K562 (cell line): ENCODE measurements around the gene N4BP3. TPM values are rescaled to one million over a fixed set of nuclear protein-coding genes. Genes with fewer than 3 reads are reported as not detected.

Experiments
- ASH1L ChIP-seq: fragments of 450-650 bp; IDR thresholded peaks from 2 replicates; pipeline ENCODE4 v1.6.1; 2018; ENCODE audit warnings: borderline replicate concordance, mild to moderate bottlenecking, low read depth; ENCODE audit not compliant: partially characterized antibody
- EGR1 ChIP-seq: fragments of 450-650 bp; conservative IDR thresholded peaks from 2 replicates; pipeline ENCODE4 v1.6.1; 2017; ENCODE audit warnings: mild to moderate bottlenecking
- HMGXB4 ChIP-seq: sonication (generic); formaldehyde crosslinking; IDR thresholded peaks from 2 replicates; pipeline ENCODE4 v1.8.1; 2023; ENCODE audit warnings: mild to moderate bottlenecking, missing genetic modification reagents
- KHSRP ChIP-seq: fragments of 450-650 bp; IDR thresholded peaks from 2 replicates; pipeline ENCODE4 v1.6.1; 2017
- KLF16 ChIP-seq: IDR thresholded peaks from 2 replicates; pipeline ENCODE4 v1.6.1; 2016; ENCODE audit warnings: antibody characterized with exemption
- NR2C1 ChIP-seq, 2 experiments: fragments of 450-650 bp; IDR thresholded peaks; 2 replicates each; pipeline ENCODE4 v1.6.1; 2017; ENCODE audit warnings: mild to moderate bottlenecking in 2 of 2, antibody characterized with exemption in 1 of 2, inconsistent platforms in 1 of 2, missing compliant biosample characterization in 1 of 2, missing genetic modification characterization in 1 of 2
- SIN3B ChIP-seq: fragments of 450-650 bp; IDR thresholded peaks from 2 replicates; pipeline ENCODE4 v1.6.1; 2017; ENCODE audit warnings: low read depth, mild to moderate bottlenecking, moderate library complexity
- SOX6 ChIP-seq: fragments of 450-650 bp; IDR thresholded peaks from 2 replicates; pipeline ENCODE4 v1.6.1; 2014; ENCODE audit warnings: mild to moderate bottlenecking
- TFAP4 ChIP-seq: sonication (generic); formaldehyde crosslinking; IDR thresholded peaks from 2 replicates; pipeline ENCODE4 v1.8.0; 2022; ENCODE audit warnings: missing genetic modification reagents, mild to moderate bottlenecking, moderate library complexity, borderline replicate concordance
- YBX1 ChIP-seq: fragments of 450-650 bp; IDR thresholded peaks from 2 replicates; pipeline ENCODE4 v1.7.1; 2016; ENCODE audit warnings: mild to moderate bottlenecking
- ZNF274 ChIP-seq: IDR thresholded peaks from 2 replicates; pipeline ENCODE4 v1.6.1; 2011; ENCODE audit warnings: low read depth, mild to moderate bottlenecking, low read length, moderate library complexity, borderline replicate concordance
- polyA plus RNA-seq, 8 experiments: library from polyadenylated mRNA; depleted of rRNA in 4 of 8; stranded (reverse) in 5 of 8; unstranded in 3 of 8; fragments of >200 nt; fragmentation: Nextera tagmentation in 2 of 8; fragmentation: Illumina TruSeq in 1 of 8; extraction: Ambion mirVana in 2 of 8; extraction: Trizol in 1 of 8; gene quantifications; 2 replicates each; pipeline versions ENCODE4 v1.2.1 to v1.2.3, GENCODE V29; 2011 to 2014; ENCODE audit warnings: inconsistent platforms in 1 of 8, missing spikeins in 1 of 8
- total RNA-seq, 7 experiments: library from RNA; depleted of rRNA in 6 of 7; stranded (reverse); fragments of >200 nt in 6 of 7; fragmentation: Illumina TruSeq in 2 of 7; extraction: Trizol in 2 of 7; gene quantifications; 2 replicates each; pipeline versions ENCODE4 v1.2.1 to v1.2.3, GENCODE V29; 2011 to 2021; ENCODE audit warnings: low replicate concordance in 1 of 7
- TF ChIP-seq, protein P1 (sequence below): sonication (generic); formaldehyde crosslinking; IDR thresholded peaks from 2 replicates; pipeline ENCODE4 v1.8.1; 2023; ENCODE audit warnings: mild to moderate bottlenecking, missing genetic modification reagents
- TF ChIP-seq, protein P2 (sequence below), 3 experiments: fragments of 200-800 bp in 1 of 3; fragments of 250-450 bp in 1 of 3; fragments of 450-650 bp in 1 of 3; sonication (Bioruptor Pico) in 1 of 3; sonication (Bioruptor generic) in 1 of 3; formaldehyde crosslinking in 1 of 3; IDR thresholded peaks; 2 replicates each; pipeline versions ENCODE4 v1.6.1 to v1.8.0; 2016 to 2022; ENCODE audit warnings: mild to moderate bottlenecking in 2 of 3, missing genetic modification characterization in 2 of 3, missing compliant biosample characterization in 1 of 3, moderate library complexity in 1 of 3
- TF ChIP-seq, protein P3 (sequence below), 2 experiments: fragments of 450-650 bp in 1 of 2; sonication (generic) in 1 of 2; formaldehyde crosslinking in 1 of 2; IDR thresholded peaks in 1 of 2; conservative IDR thresholded peaks in 1 of 2; 2 replicates each; pipeline versions ENCODE4 v1.6.1 to v1.8.1; 2016 to 2023; ENCODE audit warnings: mild to moderate bottlenecking in 2 of 2, moderate library complexity in 2 of 2, inconsistent platforms in 1 of 2, missing genetic modification reagents in 1 of 2

Gene N4BP3
- total and polyA plus RNA-seq, 9 of the 15 experiments (the other 6 are each of a cell fraction or from before 2014, with no cell fraction given), result 0.06 to 7.0 (median 2.4) TPM

DNA sequence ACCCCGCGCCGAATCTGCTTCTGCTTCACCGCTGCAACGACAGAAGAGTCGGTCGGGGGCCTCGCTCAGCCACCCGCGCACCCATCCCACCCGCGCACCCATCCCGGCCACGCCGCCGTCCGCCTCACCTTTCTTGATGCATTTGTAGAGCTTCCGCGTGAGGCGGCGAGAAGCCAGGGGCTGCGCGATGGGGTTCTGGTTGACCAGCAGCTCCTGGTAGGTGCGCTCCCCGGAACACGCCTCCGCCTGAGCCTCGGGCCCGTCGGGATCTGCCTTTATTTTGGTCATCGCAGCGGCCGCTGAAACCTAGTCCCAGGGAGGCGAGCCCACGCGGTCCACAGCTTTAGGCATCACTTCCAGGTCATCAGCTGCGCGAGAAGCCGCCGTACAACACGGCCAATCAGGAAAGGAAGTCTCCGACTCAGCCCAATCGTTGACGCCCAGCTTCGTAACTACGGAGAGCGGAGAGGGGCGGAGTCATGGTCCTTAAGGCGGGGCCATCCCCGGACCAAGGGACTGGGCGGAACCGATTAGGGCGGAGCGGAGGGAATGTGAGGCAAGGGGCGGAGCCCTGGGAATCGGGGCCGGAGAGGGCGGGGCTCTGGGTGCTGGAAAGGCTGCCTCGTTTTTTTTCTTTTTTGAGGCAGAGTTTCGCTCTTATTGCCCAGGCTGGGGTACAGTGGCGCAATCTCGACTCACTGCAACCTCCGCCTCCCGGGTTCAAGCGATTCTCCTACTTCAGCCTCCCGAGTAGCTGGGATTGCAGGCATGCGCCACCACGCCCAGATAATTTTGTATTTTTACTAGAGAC is 40.4 kb downstream of the N4BP3 start, which contains the start of gene NHP2 (continued):
- TF ChIP-seq, protein P1, sequence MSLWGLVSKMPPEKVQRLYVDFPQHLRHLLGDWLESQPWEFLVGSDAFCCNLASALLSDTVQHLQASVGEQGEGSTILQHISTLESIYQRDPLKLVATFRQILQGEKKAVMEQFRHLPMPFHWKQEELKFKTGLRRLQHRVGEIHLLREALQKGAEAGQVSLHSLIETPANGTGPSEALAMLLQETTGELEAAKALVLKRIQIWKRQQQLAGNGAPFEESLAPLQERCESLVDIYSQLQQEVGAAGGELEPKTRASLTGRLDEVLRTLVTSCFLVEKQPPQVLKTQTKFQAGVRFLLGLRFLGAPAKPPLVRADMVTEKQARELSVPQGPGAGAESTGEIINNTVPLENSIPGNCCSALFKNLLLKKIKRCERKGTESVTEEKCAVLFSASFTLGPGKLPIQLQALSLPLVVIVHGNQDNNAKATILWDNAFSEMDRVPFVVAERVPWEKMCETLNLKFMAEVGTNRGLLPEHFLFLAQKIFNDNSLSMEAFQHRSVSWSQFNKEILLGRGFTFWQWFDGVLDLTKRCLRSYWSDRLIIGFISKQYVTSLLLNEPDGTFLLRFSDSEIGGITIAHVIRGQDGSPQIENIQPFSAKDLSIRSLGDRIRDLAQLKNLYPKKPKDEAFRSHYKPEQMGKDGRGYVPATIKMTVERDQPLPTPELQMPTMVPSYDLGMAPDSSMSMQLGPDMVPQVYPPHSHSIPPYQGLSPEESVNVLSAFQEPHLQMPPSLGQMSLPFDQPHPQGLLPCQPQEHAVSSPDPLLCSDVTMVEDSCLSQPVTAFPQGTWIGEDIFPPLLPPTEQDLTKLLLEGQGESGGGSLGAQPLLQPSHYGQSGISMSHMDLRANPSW (CRISPR knock-in tag), result no peak
- TF ChIP-seq SOX6 (0 out of 2 replicates have a peak, but pooled peaks have one; percentile 13), EGR1 (peak; percentile 68), KHSRP (peak; percentile 83), ZNF274 (no peak), KLF16 (peak; percentile 64; the same call in 1 of the 2 replicates), YBX1 (no peak), ASH1L (peak; percentile 41), HMGXB4 (CRISPR knock-in tag) (0 out of 2 replicates have a peak, but pooled peaks have one; percentile 38), NR2C1 (IDR thresholded peaks at IDR 0.05) (peak; percentile 95), NR2C1 (tag; IDR thresholded peaks at IDR 0.05) (peak; percentile 95), SIN3B (peak; percentile 91), TFAP4 (CRISPR knock-in tag) (peak; percentile 99)
- TF ChIP-seq, protein P2, sequence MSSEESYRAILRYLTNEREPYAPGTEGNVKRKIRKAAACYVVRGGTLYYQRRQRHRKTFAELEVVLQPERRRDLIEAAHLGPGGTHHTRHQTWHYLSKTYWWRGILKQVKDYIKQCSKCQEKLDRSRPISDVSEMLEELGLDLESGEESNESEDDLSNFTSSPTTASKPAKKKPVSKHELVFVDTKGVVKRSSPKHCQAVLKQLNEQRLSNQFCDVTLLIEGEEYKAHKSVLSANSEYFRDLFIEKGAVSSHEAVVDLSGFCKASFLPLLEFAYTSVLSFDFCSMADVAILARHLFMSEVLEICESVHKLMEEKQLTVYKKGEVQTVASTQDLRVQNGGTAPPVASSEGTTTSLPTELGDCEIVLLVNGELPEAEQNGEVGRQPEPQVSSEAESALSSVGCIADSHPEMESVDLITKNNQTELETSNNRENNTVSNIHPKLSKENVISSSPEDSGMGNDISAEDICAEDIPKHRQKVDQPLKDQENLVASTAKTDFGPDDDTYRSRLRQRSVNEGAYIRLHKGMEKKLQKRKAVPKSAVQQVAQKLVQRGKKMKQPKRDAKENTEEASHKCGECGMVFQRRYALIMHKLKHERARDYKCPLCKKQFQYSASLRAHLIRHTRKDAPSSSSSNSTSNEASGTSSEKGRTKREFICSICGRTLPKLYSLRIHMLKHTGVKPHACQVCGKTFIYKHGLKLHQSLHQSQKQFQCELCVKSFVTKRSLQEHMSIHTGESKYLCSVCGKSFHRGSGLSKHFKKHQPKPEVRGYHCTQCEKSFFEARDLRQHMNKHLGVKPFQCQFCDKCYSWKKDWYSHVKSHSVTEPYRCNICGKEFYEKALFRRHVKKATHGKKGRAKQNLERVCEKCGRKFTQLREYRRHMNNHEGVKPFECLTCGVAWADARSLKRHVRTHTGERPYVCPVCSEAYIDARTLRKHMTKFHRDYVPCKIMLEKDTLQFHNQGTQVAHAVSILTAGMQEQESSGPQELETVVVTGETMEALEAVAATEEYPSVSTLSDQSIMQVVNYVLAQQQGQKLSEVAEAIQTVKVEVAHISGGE (CRISPR knock-in tag; IDR thresholded peaks at IDR 0.05), result peak in 1 of 3 experiments; percentile 51; a peak in 1 of 6 replicates
- TF ChIP-seq, protein P3, sequence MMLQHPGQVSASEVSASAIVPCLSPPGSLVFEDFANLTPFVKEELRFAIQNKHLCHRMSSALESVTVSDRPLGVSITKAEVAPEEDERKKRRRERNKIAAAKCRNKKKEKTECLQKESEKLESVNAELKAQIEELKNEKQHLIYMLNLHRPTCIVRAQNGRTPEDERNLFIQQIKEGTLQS (IDR thresholded peaks at IDR 0.05), result no peak
- TF ChIP-seq, protein P3 (CRISPR knock-in tag; conservative IDR thresholded peaks at IDR 0.05), result no peak
